ENCODE data around the gene AKT1S1.
"Not testable (repeated sequence)": the region's sequence is repeated elsewhere in the genome, so short reads cannot be mapped to it uniquely, and the experiment has no call there.

The AKT1S1 gene

DNA sequence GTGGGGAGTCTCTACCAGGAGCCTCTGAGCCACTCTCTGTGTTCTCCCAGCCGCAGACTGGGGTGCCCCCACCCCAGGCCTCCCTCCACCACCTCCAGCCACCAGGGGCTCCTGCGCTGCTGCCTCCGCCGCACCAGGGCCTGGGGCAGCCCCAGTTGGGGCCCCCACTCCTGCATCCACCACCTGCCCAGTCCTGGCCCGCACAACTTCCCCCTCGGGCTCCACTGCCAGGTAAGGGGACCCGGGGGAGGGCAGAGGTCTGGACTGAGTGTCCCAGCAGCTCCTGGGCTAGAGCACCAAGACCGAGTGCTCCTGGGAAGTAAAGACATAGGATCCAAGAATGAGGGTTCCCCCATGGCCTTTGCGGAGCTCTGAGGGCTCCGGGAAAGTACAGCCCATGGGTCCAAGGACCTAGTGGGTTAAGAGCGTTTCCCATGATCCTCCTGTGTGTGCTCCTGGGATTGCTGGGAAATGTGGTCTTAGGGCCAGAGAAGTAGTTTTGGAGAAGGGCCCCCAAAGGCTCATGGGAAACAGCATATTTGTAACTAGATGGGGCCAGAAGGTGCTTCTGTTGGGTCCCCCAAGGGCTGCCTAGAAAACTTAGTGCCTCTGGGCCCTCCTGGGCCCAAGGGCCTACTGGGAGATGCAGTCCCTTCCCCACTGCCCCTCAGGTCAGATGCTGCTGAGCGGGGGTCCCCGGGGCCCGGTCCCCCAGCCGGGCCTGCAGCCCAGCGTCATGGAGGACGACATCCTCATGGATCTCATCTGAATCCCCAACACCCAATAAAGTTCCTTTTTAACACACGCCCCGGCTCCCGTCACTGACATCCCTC, 40.8 kb downstream of the AKT1S1 start:
- no peak for DNase-seq (ENCODE audit: low spot score)

DNA sequence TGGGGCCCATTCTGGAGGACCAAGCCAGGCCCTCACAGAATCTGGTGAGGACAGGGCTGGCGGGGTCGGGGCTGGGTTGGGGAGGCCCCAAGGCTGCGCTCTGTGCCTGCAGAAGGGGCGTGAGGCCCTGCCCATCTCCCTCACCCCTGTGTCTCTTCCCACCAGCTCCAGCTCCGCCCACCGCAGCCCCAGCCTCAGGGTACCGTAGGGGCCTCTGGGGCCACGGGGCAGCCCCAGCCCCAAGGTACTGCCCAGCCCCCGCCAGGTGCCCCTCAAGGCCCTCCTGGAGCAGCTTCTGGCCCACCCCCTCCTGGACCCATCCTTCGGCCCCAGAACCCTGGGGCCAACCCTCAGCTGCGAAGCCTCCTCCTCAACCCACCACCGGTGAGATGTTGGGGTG, 41.6 kb downstream of the AKT1S1 start:
- DNase-seq (ENCODE audit: low spot score), result no peak

DNA sequence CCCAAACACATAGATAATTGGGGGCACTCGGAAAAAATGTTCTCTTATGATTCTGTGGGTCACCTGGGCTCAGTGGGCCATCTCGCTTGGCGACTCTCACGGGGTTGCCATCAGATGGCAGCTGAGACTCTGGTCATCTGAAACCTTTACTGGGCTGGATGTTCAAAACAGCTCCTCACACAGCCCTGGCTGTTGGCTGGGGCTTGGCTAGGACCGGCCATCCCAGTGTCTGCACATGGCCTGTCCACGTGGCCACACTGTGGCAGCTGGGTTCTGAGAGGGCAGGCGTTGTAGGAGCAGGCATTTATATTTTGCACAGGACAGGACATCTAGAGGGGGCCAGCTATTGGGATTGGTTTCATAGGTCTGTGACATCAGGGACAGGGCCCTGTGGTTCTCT, 43.6 kb downstream of the AKT1S1 start:
- no peak for DNase-seq (ENCODE audit: low spot score)

DNA sequence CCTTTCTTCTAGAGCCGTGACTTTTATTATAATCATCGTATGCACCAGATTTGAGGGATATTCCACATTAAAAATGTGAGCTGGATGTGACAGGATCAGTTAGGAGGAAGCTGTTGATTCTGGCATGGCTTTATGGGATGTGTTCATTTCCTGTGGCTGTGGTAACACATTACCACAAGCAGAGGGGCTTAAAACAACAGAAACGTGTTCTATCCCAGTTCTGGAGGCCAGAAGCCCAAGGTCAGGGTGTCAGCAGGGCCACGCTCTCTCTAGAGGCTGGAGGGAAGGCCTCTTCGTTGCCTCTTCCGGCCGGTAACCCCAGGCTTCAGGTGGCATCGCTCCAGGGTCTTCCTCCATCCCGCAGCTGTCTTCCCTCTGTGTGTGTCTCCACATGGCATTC, 44.6 kb downstream of the AKT1S1 start:
- no peak for DNase-seq (ENCODE audit: low spot score)

DNA sequence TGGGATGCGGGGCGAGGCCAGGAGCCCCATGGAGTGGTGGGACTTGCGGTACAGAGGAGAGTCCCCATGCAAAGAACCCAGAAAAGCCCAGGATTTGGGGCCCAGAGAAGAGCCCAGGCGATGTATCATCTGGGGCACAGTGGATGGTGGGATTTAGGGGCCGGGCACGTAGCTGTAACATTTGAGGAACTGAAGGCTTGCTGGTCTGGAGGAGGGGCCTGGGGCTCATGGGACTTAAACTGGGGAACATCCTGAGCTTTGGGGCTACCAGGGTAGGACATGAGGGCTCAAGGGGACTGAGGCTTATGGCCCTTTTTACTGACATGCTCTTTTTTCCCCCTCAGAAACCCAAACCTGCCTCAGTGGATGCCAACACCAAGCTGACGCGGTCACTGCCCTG, 45.6 kb downstream of the AKT1S1 start:
- no peak for DNase-seq (ENCODE audit: low spot score)

DNA sequence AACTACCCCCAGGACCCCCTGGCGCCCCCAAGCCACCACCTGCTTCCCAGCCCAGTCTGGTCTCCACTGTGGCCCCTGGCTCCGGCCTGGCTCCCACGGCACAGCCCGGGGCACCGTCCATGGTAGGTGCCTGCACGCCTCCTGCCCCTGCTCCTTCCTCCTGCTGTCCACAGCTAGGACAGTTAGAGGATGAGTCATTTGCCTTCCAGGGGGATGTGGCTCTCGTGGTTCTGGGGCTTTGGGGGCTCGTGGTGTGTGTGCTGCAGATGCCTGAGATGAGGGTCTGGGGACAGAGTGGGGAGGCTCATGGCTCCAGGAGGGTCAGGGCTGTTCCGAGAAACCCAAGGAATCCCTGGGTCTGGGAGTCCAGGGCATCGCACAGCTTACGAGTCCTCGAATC, 46.4 kb downstream of the AKT1S1 start:
- no peak for DNase-seq (ENCODE audit: low spot score)

DNA sequence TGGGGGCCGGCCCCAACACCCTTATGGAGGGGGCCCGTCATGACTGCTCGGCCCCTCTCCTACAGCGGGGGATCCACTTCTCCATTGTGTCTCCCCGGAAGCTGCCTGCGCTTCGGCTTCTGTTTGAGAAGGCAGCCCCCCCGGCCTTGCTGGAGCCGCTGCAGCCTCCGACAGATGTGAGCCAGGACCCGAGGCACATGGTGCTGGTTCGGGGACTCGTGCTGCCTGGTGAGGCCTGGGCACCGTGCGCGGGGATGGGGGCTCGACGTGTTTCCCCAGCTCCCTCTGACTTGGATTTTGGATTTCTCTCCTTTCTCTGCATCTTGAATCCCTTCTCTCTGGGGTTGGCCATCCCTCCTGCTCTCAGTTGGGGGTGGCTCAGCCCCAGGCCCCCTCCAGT, 47.4 kb downstream of the AKT1S1 start:
- no peak for DNase-seq (ENCODE audit: low spot score)

DNA sequence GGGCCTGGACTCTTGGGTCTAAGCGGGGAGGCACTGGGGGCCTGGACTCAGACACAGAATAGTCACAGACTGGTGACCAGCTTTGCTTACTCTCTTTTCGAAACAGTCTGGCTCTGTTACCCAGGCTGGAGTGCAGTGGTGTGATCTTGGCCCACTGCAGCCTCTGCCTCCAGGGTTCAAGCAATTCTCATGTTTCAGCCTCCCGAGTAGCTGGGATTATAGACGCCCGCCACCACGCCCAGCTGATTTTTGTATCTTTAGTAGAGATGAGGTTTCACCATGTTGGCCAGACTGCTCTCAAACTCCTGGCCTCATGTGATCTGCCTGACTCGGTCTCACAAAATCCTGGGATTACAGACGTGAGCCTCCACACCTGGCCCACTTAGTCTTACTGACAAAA, 48.0 kb downstream of the AKT1S1 start:
- DNase-seq (ENCODE audit: low spot score), result no peak

DNA sequence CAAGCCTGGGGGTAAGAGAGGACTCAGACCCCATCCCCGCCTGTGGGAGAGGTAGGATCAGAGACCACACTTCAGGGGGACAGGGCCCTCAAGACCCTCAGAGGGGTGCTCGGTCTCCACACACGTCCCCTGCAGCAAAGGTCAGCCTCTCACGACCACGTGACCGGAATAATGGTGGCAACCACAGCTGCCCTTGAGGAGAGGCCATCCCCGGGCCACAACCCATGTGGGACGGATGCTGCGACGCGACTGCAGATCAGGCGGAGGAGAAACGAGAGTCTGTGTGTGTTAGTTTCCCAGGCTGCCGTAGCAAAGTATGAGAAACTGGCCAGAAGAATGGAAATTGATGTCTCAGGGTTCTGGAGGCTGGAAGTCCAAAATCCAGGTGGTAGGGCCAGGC, 50.1 kb downstream of the AKT1S1 start:
- DNase-seq (ENCODE audit: low spot score), result no peak

DNA sequence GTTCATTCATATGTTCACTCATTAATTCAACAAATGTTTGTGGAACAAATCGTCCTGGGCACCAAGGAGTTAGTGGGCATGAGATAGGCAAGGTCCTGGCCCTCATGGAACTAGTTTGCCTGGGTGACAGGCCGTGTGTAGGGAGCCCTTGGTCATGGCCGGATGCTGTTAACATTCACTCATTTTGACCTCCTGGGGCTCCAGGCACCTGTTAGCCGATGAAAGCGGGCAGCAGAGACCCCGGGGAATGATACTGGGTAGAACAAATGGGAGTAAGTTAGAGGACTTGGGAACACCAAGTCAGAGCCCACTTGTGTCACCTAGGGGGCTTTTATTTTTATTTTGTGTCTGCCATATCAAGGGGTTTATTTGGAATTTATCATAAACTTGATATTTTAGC, 52.5 kb downstream of the AKT1S1 start:
- DNase-seq (ENCODE audit: low spot score), result no peak

DNA sequence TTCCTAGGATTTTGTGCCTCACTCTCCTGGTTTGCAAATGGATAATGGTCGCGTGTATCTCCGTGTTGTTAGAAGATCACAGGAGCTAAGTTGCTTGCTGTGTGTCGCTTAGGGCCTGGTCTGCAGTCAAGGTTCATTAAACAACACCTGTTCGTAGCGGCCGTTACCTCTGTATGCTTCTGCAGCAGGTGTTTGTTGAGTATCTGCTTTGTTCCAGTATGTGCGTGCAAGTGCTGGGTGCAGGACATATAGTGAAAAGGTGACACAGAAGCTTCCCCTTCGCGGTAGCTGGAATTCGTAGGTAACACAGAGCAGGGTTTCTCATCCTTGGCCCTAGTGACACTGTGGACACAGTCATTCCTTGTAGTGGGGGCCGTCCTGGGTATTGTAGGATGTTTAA, 53.7 kb downstream of the AKT1S1 start:
- no peak for DNase-seq (ENCODE audit: low spot score)

DNA sequence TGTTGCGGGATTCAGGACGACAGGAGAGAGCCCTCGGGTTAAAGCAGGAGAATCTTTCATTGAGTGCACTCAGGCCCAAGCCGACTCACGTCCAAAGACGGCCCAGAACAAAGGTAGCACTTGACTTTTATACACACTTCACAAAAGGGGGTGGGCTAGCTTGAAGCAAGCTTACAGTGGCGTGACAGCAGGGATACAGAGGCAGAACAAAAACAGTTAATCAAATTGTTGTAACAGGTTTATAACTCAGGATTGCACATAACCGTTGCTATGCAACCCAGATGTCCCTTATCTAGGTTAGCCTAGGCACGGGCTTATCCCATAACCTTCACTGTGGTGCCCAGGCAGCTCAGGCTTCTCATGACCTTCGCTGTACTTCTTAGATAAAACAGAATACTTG, 57.0 kb downstream of the AKT1S1 start:
- DNase-seq (ENCODE audit: low spot score), result no peak

DNA sequence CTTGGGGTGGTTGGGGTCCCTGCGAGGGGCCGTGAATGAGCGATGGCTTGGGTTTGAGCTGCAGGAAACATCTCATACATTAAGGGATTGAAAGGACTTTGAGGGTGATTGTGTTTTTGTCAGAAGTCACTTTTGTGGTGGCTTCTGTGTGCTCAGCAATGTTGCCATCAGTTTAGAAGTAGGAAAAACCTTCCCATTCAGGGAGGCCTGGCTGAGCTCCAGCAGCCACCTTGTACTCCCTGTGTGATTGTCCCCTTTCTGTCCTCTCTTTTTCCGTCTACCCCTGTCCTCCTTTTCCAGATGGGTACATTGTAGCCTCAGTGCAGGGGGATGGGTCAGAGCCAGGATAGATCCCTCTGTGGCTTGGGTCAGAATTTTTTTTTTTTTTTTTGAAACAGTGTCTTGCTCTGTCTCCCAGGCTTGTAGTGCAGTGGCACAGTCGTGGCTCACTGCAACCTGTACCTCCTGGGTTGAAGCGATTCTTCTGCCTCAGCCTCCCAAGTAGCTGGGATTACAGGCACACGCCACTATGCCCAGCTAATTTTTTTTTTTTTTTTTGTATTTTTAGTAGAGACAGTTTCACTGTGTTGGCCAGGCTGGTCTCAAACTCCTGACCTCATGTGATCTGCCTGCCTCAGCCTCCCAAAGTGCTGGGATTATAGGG, 57.6 kb downstream of the AKT1S1 start:
- not testable (repeated sequence) for DNase-seq (ENCODE audit: low spot score)

Data from AG08396 (cell line).